Panc1 (cell line): ENCODE measurements around the gene SPTBN1.

Experiments used
- POLR2AphosphoS5 ChIP-seq: IDR thresholded peaks from 2 replicates; pipeline ENCODE4 v1.6.1; 2012; ENCODE audit warnings: mild to moderate bottlenecking, low read depth, low read length, moderate library complexity
- TCF7L2 ChIP-seq: IDR thresholded peaks from 2 replicates; pipeline ENCODE4 v1.6.1; 2011; ENCODE audit warnings: mild to moderate bottlenecking, low read depth, low read length, inconsistent platforms
- TF ChIP-seq, protein P1 (sequence below): fragments of 450-650 bp; IDR thresholded peaks from 2 replicates; pipeline ENCODE4 v1.5.1; 2017; ENCODE audit warnings: mild to moderate bottlenecking

- TF ChIP-seq, protein P1, sequence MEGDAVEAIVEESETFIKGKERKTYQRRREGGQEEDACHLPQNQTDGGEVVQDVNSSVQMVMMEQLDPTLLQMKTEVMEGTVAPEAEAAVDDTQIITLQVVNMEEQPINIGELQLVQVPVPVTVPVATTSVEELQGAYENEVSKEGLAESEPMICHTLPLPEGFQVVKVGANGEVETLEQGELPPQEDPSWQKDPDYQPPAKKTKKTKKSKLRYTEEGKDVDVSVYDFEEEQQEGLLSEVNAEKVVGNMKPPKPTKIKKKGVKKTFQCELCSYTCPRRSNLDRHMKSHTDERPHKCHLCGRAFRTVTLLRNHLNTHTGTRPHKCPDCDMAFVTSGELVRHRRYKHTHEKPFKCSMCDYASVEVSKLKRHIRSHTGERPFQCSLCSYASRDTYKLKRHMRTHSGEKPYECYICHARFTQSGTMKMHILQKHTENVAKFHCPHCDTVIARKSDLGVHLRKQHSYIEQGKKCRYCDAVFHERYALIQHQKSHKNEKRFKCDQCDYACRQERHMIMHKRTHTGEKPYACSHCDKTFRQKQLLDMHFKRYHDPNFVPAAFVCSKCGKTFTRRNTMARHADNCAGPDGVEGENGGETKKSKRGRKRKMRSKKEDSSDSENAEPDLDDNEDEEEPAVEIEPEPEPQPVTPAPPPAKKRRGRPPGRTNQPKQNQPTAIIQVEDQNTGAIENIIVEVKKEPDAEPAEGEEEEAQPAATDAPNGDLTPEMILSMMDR: no peak
- TF ChIP-seq TCF7L2 (no peak), POLR2AphosphoS5 (no peak)
Observed at GRCh38 chr2:54429054-54429453, 27.1 kb upstream of the SPTBN1 start.
